HG02678 (cell line): ENCODE data around the gene ITGAD.

Experiments
- ATAC-seq: cut with Tn5 transposase; IDR thresholded peaks from one replicate; pipeline ENCODE4 v1.9.1; 2021; ENCODE audit warnings: mild to moderate bottlenecking, moderate library complexity; ENCODE audit not compliant: unreplicated experiment

ITGAD gene

DNA sequence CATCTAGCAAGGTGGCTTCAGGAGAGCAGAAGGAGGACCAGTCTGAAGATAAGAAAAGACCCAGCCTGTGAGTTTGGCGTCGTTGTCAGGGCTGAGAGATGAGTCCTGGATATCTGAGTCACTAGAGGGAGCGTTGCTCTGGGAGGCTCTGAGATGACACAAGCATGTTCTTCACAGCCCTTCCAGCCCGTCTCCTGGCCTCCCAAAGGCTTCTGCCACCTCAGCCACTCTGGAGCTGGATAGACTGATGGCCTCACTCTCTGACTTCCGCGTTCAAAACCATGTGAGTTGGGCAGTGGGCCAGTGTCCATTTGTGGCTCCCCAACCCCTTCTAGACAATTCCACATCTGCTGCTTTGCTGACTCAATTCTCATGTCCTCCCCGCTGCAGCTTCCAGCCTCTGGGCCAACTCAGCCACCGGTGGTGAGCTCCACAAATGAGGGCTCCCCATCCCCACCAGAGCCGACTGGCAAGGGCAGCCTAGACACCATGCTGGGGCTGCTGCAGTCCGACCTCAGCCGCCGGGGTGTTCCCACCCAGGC is 81.1 kb downstream of the ITGAD start:
- no peak for ATAC-seq

DNA sequence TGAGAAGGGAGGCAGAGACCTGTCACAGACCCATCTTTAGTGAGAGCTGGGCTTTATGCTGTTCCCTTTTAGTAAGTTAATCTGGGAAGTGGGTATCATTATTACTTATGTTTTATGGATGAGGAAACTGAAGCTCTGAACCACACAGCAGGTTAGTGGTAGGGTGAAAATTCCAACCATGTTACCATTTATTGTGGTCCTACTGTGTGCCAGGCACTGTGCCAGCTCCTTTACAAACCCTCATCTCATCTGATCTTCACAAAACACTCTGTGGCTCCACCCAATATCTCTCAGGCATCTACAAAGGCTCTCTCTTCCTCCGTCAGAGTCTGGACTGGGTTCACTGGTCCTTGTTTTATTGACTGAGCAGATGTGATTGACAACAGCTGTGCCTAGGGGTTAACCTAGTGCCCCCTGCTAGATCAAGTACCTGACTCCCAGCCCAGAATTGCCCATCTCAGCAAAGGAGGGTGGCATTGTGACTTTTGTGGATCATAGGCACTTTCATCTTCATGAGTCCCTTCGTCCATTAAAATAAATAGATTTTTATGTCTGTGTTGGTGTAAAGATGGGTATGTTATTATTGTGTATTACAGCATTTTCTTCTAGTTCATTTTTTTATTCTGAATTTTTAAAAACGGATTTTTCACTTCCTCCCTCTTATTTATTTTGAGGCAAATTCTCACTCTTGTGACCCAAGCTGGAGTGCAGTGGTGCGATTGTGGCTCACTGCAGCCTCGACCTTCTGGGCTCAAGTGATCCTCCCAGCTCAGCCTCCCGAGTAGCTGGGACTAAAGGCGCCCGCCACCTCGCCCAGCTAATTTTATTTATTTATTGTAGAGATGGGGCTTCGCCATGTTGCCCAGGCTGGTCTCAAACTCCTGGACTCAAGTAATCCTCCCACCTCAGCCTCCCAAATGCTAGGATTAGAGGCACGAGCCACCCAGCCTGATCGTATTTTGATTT is 81.9 kb downstream of the ITGAD start:
- ATAC-seq, result no peak

DNA sequence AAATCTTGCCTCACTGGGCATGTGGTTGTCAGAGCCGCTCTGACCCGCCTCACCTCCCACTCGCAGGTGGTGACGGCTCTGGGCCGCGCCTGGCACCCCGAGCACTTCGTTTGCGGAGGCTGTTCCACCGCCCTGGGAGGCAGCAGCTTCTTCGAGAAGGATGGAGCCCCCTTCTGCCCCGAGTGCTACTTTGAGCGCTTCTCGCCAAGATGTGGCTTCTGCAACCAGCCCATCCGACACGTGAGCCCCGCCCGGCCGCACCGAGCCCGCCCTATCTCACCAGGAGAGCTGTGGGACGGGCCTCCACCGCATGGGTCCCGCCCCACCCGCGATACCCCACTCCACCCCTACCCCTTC is 82.8 kb downstream of the ITGAD start:
- ATAC-seq, result no peak
